ENCODE results near the gene CHFR. TPM values are rescaled to one million over a fixed set of nuclear protein-coding genes. Genes with fewer than 3 reads are reported as not detected.
"Not testable (repeated sequence)": the region's sequence is repeated elsewhere in the genome, so short reads cannot be mapped to it uniquely, and the experiment has no call there.

Gene CHFR
- total RNA-seq, 1 experiment from 2014 or later: 24.2 TPM

GRCh38 chr12:132841151-132841550 is 46.3 kb downstream of the CHFR start:
- DNase-seq (ENCODE audit: low read depth): no peak

GRCh38 chr12:132840536-132840935 is 46.9 kb downstream of the CHFR start:
- no peak for DNase-seq (ENCODE audit: low read depth)

GRCh38 chr12:132839558-132840235 is 47.7 kb downstream of the CHFR start:
- DNase-seq (ENCODE audit: low read depth): no peak

GRCh38 chr12:132838410-132839080 is 48.9 kb downstream of the CHFR start:
- no peak for DNase-seq (ENCODE audit: low read depth)

GRCh38 chr12:132837693-132838409 is 49.6 kb downstream of the CHFR start:
- DNase-seq (ENCODE audit: low read depth): no peak

GRCh38 chr12:132836795-132837331 is 50.5 kb downstream of the CHFR start:
- no peak for DNase-seq (ENCODE audit: low read depth)

GRCh38 chr12:132836230-132836629 is 51.2 kb downstream of the CHFR start:
- not testable (repeated sequence) for DNase-seq (ENCODE audit: low read depth)

GRCh38 chr12:132835076-132836025 is 52.1 kb downstream of the CHFR start:
- no peak for DNase-seq (ENCODE audit: low read depth)

- DNase-seq (ENCODE audit: low read depth): no peak
Observed at GRCh38 chr12:132834181-132834711, 53.2 kb downstream of the CHFR start.

- no peak for DNase-seq (ENCODE audit: low read depth)
Observed at GRCh38 chr12:132833341-132833740, 54.1 kb downstream of the CHFR start.

- DNase-seq (ENCODE audit: low read depth): no peak
Observed at GRCh38 chr12:132831771-132832170, 55.6 kb downstream of the CHFR start.

- peak; percentile 88 for DNase-seq (ENCODE audit: low read depth)
Observed at GRCh38 chr12:132828706-132829534, 58.5 kb downstream of the CHFR start, which contains the start of gene GOLGA3. Gene GOLGA3 (minus strand): TSS chr12:132828869. CDS start chr12:132822128, 6,741 bp downstream.

GRCh38 chr12:132827763-132828703 is 59.4 kb downstream of the CHFR start:
- DNase-seq (ENCODE audit: low read depth): peak; percentile 79

- DNase-seq (ENCODE audit: low read depth): no peak
Observed at GRCh38 chr12:132825861-132826260, 61.5 kb downstream of the CHFR start.

GRCh38 chr12:132825089-132825488 is 62.3 kb downstream of the CHFR start:
- no peak for DNase-seq (ENCODE audit: low read depth)

- no peak for DNase-seq (ENCODE audit: low read depth)
Observed at GRCh38 chr12:132824053-132824452, 63.4 kb downstream of the CHFR start.

GRCh38 chr12:132818562-132818961 is 68.8 kb downstream of the CHFR start:
- DNase-seq (ENCODE audit: low read depth): no peak

- no peak for DNase-seq (ENCODE audit: low read depth)
Observed at GRCh38 chr12:132814232-132814631, 73.2 kb downstream of the CHFR start.
